Endothelial cell of umbilical vein (primary cell): Measurements from ENCODE around the gene TSPAN31.

Source experiments
- CTCF ChIP-seq, 2 donors: IDR thresholded peaks; 1 replicate in 1 of 2; 2 replicates in 1 of 2; pipeline ENCODE4 v1.5.1; 2011; ENCODE audit warnings: low read length in 2 of 2, mild to moderate bottlenecking in 2 of 2, moderate library complexity in 2 of 2, control low read depth in 1 of 2, inconsistent platforms in 1 of 2, low read depth in 1 of 2; ENCODE audit not compliant: insufficient read depth in 1 of 2; ENCODE audit errors: extremely low read depth in 1 of 2
- EZH2 ChIP-seq: IDR thresholded peaks from 2 replicates; pipeline ENCODE4 v1.6.1; 2012; ENCODE audit warnings: borderline replicate concordance, low read depth, mild to moderate bottlenecking, moderate library complexity, low read length, inconsistent platforms; ENCODE audit not compliant: severe bottlenecking
- MAX ChIP-seq: IDR thresholded peaks from 2 replicates; pipeline ENCODE4 v1.6.1; 2011; ENCODE audit not compliant: insufficient read depth, insufficient read length

DNA sequence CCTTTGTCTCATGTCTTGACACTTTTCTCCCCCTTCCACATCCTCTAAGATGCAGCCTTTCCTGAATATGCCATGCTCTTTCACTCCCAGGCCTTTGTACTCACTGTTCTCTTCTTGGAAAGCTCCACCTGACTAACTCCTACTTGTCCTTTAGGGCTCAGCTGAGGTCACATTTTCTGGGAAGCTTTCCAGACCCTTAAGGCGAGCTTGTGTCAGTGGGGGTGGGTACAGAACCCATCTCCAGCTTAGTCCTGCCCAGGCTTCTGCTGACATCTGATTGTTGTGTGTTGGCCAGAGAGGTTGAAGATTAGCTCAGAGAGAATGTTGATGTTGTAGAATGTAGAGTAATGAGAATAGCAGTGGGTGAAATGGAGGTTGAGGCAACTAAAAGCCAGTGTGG lies 34.9 kb downstream of the TSPAN31 start:
- TF ChIP-seq CTCF (IDR thresholded peaks at IDR 0.05; ENCODE audit: extremely low read depth in 1 of 2, insufficient read depth in 1 of 2, low read depth in 1 of 2, low read length in 2 of 2), result no peak
- no peak for TF ChIP-seq MAX
- no peak for TF ChIP-seq EZH2
